Esophagus squamous epithelium (tissue), 4 donors: ENCODE results near the gene IRF4.

Experiments used
- CTCF ChIP-seq, 6 experiments: fragments of 450-650 bp in 4 of 6; fragments of 200-600 bp in 2 of 6; sonication (generic) in 2 of 6; IDR thresholded peaks; one replicate each; pipeline ENCODE4 v1.5.1; 2016 to 2019; ENCODE audit warnings: antibody characterized with exemption in 6 of 6, mild to moderate bottlenecking in 4 of 6, moderate library complexity in 4 of 6
- POLR2A ChIP-seq, 4 donors: fragments of 450-650 bp; IDR thresholded peaks; one replicate each; pipeline ENCODE4 v1.6.1; 2017; ENCODE audit warnings: antibody characterized with exemption in 4 of 4, mild to moderate bottlenecking in 4 of 4, moderate library complexity in 3 of 4

- TF ChIP-seq POLR2A (IDR thresholded peaks at IDR 0.05) (no peak), CTCF (IDR thresholded peaks at IDR 0.05) (no peak)
Observed at GRCh38 chr6:452301-453067, 60.9 kb downstream of the IRF4 start.
